Activated CD8-positive, alpha-beta memory T cell treated with anti-CD3 and anti-CD28 coated beads, Interleukin-2, amount 50 U/mL, for 48 hours (primary cell): ENCODE results near the gene ANXA9.

Experiments
- DNase-seq: peaks from one replicate; pipeline ENCODE4 v3.0.0-alpha.2; 2020

Gene ANXA9

DNA sequence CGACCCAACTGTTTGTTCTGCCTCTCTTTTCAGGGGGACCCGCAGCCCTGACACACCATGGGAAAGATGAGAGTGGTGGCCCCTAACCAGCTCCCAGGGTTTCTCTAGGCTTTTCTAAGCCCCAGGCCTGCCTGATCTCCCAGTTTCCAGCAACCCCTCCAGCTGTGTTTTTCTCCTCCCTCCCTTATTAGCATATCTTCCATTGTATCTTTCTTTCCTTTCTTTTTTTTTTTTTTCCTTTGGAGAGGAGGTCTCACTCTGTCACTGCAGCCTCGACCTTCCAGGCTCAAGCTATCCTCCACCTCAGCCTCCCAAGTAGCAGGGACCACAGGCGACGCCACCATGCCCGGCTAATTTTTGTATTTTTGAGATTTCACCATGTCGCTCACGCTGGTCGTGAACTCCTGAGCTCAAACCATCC lies 5.7 kb upstream of the ANXA9 start:
- no peak for DNase-seq

DNA sequence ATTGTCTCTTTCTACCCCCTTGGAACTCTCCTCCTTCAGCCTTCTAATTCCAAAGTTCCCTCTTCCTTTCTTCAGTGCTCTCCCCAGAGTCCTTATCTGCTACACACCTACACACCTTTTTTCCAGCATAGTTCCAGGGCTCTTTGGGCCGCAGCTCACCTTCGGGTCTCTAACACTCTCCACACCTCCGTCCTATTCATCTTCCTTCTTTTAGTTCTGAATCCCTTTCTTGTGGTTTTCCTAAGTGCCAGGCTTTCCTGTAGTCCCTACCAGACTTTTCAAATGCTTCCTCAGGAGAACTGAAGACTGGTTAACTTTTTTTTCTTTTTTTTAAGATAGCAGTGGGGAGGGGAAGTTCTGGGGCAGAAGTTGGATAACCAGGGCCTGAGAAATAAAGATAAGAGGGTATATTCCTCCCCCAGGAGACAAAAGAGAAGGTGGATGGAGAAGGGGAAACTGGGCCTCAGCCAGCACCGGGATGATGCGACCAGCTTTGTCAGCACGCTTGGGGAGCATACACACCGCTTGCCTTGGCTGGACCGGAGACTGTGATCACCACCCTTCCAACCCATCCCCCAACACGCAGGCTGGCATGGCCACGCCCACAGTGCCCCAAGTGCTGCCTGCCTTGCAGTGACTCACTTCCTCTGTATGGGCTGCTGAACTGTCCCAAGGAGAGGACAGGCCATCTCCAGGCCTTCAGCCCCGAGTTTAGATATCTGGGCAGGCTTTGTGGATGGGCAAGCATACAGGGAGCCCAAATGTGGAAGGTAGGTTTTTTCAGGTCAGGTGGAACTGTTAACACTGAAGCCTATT lies 5.0 kb upstream of the ANXA9 start:
- DNase-seq = peak; percentile 84

DNA sequence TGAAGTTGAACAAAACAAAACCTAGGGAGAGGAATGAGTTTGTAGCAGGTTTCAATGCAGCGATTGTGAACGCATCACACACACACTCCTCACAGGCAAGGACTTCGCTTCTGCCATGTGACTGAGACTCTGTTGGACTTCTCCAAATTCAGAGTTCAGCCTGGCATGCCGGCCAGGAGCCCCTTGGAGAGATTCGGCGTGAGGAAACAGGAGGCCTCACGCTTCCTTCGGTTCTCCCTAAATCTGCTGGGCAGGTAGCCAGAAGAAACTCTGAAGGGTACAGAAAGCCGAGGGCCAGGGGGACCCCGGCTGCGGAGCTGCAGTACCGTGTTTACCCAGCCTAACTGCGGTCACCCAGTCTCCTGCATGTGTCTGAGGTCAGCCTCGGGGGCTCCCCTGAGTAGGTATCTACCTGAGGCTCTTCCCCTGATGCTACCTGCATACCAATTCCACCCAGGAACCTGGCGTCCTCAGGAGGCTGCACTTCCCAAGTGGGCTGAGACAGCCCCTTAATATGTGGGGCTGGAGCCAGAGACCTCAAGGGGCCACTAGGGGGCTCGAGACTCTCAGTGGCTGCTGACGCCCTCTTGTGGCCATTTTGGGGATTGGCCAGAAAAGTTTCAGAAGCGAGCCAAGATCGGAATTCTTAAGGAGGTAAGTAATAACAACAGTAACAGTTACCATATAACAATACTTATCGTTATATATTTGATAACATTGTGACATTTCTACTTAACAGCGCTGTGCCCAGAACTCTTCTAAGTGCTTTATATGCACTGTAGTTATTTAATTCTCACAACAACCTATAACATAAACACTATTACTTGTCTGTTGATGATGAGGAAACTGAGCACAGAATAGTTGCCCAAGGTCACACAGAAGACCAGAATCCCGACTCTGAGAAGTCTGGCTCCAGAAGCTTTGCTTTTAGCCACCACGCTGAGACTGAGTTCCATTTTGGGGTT lies 2.7 kb upstream of the ANXA9 start:
- peak; percentile 96 for DNase-seq

DNA sequence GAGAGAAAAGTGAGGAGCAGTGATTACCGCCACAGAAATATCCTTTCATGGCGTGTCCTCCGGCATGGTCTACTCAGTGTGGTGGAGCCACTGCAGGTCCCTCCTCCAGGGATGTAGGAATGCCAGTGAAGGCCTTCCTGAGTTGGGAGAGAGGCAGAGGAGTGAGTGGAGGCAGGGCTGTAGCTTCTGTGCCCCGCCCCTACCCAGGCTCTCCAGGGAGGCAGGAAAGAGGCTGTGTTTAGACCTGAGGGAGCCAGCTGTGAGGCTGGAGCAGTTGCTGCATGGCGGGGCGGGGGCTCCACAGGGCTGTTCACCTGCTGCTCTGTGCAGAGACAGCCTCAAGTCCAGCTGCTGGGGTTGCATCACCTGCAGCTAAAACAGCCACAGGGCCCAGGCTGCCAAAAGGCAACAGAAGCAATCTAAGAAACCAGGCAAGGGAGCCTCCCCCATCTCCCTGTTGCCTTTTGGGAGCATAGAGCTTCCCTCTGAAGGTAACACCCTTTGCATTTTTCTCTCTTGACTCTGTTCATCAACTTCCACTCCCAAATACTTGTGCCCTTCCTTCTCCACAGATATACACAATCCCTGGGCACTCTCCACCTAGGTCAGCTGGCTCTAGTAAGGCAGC lies 801 bp upstream of the ANXA9 start:
- no peak for DNase-seq

DNA sequence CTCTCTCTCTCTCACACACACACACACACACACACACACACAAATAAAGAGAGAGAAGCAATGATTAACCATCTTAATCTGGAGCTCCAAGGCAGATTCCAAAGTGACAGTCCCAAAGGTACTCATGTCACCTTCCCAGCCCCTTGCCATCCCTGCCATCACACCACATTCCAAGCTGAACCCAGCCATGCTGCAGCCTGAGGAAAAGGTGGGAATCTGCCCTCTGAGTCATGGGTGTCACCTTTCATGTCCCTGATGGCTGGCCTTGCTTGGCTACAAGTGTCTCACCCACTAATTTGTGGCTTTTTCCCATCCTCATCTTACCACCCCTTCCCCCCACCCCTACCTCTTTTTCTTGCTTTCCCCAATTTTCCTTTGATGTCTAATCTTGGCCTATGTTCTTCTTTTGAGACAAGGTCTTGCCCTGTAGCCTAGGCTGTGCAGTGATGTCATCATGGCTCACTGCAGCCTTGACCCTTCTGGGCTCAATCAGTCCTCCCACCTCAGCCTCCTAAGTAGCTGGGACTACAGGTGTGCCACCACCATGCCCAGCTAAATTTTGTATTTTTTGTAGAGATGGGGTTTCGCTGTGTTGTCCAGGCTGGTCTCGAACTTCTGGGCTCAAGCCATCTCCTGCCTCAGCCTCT lies 3.2 kb downstream of the ANXA9 start:
- DNase-seq = no peak

DNA sequence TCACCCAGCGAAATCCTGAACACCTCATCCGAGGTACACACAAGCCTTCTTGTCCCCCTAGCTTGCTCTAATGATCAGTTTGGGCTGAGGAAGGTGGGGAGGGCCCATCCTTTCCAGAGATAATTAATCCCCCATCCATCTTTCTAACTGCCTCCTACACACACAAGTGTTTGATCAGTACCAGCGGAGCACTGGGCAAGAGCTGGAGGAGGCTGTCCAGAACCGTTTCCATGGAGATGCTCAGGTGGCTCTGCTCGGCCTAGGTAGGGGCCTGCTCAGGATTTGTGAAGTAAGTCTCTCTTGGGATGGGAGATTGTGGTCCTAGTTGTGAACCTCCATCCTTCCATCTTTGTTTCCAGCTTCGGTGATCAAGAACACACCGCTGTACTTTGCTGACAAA lies 5.8 kb downstream of the ANXA9 start:
- no peak for DNase-seq

GRCh38 chr1:150992626-150993025 lies 10.5 kb downstream of the ANXA9 start:
- no peak for DNase-seq

DNA sequence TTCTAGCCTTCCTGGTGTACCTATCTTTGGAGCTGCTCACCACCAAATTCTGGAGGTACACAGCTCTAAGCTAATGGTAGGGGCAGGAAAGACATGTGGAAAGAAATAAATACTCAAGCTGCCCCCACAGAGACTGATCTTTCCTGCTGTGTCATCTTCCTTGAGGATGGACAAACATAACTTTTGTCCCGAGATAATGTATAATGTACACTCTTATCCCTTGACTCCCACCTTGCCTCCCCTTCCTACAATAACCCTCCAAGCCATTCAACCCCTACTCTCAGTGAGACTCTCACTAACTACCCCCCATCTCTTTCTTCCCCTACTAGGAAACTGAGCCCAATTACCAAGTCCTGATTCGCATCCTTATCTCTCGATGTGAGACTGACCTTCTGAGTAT lies 12.2 kb downstream of the ANXA9 start:
- DNase-seq = no peak

DNA sequence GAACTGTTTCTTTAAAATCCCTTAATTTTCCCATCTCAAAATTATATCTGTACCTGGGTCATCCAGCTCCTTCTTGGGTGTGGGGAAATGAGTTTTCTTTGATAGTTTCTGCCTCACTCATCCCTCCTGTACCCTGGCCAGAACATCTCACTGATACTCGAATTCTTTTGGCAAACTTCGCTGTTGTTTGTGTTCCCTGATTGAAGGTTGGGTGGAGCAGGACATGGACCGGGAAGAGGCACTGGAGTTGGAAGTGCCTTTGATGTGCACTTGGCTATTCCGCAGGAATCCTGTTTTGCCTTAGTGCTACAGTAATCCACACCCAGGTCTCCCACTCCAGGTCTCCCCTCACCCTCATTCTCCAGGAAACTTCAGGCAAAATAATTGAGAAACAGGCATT lies 13.4 kb downstream of the ANXA9 start:
- no peak for DNase-seq

GRCh38 chr1:150995896-150996295 lies 13.8 kb downstream of the ANXA9 start:
- DNase-seq = no peak

- no peak for DNase-seq
Observed at GRCh38 chr1:150997126-150997872, 15.2 kb downstream of the ANXA9 start.

- no peak for DNase-seq
Observed at GRCh38 chr1:150997949-150998348, 15.9 kb downstream of the ANXA9 start.

DNA sequence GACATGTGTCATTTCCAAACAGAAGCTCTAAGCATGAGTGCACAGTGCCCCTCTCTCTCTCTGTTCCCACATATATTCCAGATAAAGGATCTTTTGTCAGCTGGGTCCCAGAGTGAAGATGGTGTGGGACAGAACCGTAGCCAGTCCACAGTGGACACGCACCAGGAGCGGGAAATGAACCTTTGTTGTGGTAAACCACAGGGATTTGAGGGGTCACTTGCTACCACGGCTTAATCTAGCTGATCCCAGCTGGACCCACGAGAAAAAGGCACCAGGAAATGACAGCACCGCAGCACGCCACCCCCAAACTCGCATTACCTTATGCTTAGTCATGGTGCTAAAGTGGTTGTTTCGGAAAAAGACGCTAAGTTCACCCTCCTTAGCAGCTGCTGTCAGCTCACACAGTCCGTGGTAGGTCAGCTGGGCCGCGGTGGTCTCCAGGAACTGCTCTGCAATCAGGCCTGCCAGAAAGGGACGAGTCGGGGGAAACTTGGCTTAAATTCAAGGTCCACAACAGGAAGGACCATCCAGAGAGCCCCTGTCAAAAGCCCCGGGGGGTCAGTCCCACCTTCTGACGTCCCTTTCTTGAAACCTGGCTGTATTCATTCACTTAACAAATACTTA lies 17.1 kb downstream of the ANXA9 start:
- no peak for DNase-seq

- no peak for DNase-seq
Observed at GRCh38 chr1:150999926-151000325, 17.8 kb downstream of the ANXA9 start.

DNA sequence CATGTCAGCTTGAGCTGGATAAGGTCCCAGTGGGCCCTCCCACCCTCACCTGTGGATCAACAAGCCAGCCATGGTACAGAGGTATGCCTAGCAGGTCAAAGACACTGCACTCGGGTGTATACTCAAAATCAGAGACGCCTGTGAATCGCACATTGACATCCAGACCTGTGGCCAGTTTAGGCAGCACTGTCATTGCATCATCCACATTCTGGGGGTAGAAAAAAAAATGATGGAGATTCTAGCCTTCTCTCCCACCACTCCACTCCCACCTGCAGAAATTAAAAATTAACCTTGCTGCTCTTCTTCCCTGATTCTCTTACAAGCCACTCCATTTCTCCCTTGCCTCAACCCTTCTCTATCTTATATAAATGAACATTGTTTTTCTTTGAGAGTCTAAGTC lies 18.3 kb downstream of the ANXA9 start:
- no peak for DNase-seq

DNA sequence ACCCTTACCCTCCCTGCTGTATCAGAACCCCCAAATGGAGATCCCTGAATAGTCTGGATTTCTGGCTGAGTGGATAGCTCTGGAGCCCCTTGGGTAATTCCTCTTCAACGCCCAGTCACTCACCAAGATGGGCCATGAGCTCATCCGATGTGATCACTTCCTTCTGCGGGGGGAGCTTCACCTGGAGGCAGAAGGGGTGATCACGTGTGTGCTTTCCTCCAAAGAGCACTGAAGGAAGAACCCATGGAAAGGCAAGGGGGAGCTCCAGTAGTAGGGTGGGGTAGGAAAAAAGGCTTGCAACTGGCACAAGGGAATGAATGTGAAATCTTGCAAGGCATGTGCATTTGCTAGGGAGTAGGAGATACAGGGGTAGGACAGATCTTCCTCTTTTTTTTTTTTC lies 19.5 kb downstream of the ANXA9 start:
- DNase-seq = no peak

DNA sequence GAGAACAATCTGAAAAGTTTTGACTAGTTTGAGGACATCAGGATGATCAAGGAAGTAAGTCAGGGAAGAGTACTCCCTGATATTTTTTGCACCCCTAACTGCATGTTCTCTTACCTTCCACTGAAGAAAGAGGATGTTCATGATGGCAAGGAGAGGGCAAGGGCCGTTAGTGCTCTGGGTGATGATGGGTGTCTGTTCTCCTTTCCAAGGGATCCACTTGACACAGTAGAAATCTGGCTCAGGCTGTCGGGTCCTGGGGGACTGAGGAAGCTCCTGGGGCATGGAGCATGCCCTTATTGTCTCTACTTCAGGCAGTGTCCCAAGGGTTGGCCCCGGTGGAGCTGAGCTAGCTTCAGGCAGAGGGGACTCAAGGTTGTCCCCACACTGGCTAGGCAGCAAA lies 20.0 kb downstream of the ANXA9 start:
- DNase-seq = no peak

DNA sequence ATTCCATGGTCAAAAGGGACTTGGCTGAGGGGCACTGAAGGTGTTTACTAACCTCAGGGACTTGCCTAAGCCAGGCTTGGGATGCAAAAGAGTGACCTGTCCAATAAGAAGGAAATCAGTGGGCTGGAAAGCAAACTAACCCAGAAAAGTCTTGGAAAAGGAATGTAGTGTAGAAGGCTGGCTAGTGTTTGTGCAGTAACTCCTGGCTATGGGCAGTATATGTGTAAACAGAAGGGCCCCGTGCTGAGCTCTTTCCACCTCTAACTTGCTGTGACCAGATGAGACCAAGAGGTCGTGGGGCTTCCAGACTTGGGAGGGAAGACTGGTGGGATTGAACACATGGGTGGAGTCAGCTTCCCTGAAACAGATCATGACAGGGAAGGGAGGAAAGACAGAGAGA lies 20.5 kb downstream of the ANXA9 start:
- DNase-seq = no peak

- DNase-seq = no peak
Observed at GRCh38 chr1:151003180-151003579, 21.1 kb downstream of the ANXA9 start.

GRCh38 chr1:151005729-151006319 lies 23.7 kb downstream of the ANXA9 start:
- no peak for DNase-seq

- peak; percentile 65 for DNase-seq
Observed at GRCh38 chr1:151006327-151007052, 24.4 kb downstream of the ANXA9 start, which contains the start of gene MINDY1. Gene MINDY1, minus strand, starts transcription at chr1:151006902. Its CDS starts 4,285 bp downstream, at chr1:151002617.
